GM21786 (cell line): Measurements from ENCODE around the gene FOXF1.

Experiments used
- ATAC-seq: cut with Tn5 transposase; IDR thresholded peaks from one replicate; pipeline ENCODE4 v1.9.1; 2021; ENCODE audit not compliant: unreplicated experiment

FOXF1 gene

DNA sequence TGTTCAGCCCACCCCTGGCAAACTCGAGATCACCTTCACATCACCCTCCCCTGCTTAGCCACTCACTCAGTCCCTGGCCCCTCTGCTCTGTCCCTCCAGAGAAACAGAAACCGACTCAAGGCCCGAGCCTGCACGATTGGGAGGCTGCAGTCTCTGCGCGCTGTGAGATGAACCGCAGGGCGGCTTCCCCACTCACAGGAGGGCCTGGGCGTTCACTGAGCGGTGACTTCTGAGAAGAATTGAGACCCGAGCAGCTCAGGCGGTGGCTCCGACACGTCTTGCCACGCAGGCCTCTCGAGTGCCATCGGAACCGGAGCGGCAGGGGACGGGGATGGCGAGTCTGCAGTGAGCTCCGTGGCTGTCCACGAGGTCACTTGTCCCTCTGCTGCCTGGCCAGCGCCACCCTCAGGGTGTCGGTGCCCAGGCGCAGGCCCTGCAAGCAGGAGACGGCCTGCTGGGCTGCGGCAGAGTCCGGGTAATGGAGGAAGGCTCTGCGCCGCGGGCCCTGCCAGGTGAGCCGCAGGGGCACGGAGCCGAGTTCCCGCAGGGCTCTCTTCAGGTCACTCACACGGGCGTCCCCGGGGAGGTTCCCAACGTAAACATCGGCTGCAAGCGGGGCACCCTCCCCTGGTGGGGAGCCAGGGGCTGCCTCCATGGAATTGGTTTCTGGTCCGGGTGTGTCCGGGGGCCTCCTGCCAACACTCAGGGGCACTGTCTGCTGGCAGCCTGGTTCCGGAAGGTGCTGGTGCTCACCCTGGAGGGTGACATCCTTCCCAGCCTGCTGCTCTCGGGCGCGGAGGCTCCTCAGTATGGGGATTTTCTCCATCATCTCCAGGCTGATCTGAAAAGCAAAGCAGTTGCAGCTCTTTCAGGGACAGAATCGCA, 21.6 kb downstream of the FOXF1 start:
- no peak for ATAC-seq

GRCh38 chr16:86532526-86532815, 22.1 kb downstream of the FOXF1 start:
- ATAC-seq: no peak

DNA sequence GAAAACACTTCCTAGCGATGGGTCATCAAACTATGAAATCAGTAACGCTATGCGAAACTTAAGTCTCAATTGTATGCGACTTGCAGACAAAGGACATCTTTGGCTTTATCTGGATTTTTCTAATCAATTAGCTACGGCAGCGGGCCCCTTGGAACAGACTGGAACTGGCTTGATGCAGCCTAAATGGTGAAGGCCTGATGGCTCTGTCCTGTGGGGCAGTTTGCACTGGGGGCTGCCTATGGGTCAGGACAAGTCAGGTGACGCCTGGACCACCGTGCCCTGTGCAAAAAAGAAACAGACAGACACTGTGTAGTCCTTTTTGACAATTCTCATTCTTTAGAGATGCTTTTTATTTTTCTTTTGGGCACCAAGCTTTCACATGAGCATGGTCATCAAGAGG, 22.7 kb downstream of the FOXF1 start:
- ATAC-seq: no peak

DNA sequence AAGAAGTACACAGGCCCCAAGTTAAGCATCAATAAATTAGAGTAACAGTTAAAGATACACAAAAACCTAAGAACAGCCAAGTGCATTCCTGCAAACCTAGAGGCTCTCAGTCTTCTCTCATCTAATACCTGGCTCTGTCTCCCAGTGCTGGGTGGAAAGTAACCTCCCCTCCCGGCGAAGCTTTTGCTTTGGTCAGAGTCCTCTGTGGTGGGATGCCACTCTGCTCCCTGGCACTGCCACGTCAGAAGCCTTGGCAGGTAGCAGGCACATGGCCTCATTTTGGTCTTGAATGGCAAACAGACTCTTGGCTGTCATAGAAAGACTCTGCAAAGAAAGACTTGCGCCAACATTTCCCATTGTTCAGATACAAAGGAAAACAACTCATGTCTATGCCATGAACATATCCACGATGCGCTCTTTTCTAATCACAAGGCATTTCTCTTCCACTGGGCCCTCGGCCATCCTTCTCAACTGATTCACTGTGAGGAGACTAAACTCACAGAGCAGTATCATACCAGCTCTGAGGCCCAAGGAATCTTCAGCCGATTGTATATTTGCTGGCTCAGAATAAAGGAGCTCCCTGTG, 23.5 kb downstream of the FOXF1 start:
- no peak for ATAC-seq

DNA sequence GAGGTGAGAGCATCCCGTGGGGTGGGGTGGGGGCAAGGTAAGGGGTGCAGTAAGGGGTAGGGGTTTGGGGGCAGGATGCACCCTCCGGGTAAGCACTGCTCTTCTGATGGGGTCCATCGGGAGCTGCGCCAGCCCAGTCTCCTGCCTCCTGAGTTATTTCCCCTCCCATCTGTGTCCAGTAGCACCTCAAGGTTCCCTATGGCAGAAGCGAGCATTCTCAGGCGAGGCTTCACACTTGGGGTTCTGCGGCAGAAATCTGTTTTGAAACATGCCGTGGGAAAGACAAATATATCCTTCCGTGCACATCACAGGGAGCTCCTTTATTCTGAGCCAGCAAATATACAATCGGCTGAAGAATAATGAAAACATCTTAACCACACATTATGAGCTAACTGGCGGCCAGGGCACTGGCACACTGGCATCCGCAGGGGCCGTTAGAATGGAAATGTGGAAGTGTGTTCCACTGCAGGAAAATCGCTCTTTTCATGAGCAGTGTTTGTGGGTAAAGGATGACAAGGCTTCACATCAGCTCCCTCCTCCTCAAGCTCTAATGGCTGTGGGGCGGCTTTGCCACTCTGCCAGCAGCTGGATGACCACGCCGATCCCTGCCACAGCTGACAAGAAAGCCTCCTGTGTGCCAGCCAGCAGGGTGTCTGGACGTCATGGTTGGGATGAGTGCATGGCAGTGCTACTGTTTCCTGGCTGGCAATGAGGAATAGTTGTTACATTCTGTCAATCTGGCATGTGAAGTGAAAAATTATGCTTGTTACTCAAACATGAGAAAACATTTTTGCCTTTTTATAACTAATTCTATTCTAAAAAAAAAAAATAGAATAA, 24.7 kb downstream of the FOXF1 start:
- ATAC-seq: no peak

DNA sequence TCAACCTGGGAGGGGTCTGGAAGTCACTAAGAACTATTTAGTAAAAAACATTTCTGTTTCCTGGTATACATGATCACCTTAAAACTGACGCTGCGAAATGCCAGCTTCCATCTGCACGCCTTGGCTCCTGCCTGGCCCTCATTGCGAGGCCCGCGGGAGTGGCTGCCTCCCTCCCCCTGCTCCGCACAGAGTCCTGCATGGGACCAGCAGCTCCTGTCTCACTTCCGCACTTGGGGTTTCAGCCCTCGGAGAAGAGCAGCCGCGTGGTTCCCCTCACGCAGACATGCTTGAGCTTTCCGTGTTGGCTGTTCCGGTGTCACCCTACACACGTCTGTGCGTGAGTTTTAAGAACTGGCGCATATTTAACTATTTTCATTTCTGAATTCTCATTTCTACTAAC, 26.3 kb downstream of the FOXF1 start:
- no peak for ATAC-seq

GRCh38 chr16:86537486-86537885, 27.2 kb downstream of the FOXF1 start:
- ATAC-seq: no peak

DNA sequence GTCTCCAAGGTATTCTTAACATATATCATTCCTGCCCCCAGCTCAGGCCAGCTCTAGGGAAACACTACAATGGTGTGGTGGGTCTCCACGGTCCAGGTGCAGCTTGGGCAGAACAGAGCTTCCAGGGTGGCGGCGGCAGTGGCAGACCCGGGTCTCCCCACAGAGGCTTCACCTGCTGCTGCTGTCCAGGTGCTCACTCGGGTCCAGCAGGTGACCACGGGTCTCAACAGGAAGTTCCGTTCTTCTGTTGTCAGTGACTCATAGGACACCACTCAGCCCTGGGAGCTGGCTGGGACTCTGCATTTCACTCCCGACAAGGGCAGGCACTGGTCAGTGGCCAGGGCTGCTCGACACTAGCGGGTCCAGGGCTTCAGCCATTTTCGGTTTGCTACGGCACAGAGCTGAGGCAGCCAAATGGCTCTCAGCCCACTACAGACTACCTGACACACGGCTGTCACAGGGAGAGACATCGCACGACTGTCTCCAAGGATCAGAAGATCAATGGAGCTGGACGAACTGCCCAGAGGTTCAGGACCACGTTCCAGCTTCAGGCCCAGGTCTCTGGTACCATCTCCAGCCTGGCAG, 28.0 kb downstream of the FOXF1 start:
- ATAC-seq: no peak

DNA sequence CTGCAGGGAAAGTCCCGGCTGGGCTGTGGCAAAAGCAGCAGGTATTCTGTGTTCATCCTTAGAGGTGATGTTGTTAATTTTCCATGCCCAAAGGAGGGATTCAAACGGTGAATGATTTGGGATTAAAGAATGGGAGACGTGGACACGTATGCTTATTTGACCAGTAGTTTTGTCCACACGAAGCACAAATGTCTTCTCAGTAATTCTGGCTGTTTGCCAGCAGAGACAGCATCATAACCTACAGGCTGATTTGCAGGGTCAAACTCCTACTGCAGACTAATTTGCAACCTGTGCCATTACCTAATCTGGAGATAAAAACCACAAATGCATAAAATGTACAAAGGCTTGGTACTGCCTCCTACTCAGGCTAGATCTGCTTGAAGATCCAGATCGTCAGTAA, 30.6 kb downstream of the FOXF1 start:
- ATAC-seq: no peak

DNA sequence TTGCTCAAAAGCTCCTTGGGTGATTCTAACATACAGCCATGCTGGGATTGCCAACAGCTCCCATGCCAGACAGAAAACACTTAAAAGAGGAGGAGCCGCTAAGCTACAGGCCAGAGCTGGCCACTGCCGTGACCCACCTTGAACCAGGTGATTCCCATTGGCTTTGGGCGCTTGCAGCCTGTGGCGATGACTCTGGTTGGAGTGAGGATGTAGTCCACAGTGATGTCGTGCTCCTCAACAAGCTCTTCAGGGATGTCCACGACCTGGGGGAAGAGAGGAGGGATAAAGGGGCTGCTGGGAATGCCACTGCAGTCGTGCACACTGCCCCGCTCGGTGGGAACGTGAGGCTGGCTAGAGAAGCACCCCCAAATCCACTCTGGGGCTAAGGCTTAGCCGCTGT, 31.2 kb downstream of the FOXF1 start:
- ATAC-seq: no peak

DNA sequence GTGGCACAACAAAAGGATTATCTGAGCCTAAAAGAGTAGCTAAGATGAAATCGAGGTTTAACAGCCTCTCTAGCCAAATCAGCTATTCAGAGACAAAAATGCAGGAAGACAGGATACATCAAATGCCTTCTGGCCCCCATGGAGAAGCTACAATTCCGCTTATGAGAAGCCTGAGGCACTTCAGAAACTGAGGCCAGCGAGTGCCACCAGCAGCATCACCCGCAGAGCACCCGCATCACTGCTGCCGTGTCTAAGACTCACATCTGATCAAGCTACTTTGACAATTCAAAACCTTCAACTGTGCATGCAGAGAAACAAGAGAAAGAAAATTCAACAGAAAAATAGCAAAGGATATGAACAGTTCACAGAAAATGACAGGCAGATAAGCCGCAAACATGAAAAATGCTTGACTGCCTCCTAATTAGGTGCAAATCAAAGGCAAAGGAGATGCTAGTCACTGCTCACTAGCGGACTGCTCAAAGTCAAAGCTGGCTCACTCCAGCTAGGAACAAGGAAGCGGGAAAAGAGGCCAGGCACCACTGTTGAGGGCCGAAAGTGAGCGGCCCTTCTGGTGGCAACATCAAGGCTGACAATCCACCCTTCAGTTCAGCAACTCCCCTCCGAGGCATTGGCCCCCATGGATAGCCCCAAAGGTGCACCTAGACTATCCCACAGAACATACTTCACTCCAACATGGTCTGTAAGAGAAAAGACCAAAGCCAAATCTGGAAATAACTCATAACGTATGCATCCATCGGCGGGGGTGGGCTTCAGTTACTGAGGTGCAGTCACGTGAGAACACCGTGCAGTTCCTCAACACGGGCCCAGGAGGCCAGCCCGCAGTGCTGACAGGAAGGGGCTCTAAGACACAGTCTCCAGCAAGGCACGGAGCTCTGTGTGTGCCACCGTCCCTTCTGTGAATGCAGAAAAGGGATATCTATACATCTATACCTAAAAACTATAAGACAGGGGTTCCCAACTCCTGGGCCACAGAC, 32.7 kb downstream of the FOXF1 start:
- ATAC-seq: no peak

DNA sequence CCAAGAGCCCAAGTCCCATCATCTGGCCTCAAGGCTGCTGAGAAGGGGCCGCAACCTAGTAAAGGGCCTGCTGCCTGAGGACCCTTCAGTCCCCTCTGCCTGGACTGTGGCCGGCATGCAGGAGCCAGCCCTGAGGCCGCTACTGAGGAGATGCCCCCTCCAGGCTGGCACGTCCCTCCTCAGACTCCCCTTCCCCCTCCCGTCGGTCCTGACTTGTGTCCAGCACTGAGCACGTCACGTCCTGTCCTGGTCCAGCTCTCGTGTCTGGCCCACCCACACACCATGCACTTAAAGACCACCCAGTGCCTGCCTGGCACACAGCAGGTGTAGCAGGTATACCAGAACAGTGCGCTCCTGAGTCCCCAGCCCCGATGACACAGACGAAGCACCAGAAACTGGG, 35.2 kb downstream of the FOXF1 start:
- no peak for ATAC-seq

- no peak for ATAC-seq
These were observed 35.8 kb downstream of the FOXF1 start for GRCh38 chr16:86545954-86546637.

- no peak for ATAC-seq
These were observed 36.3 kb downstream of the FOXF1 start for GRCh38 chr16:86546638-86547013.

DNA sequence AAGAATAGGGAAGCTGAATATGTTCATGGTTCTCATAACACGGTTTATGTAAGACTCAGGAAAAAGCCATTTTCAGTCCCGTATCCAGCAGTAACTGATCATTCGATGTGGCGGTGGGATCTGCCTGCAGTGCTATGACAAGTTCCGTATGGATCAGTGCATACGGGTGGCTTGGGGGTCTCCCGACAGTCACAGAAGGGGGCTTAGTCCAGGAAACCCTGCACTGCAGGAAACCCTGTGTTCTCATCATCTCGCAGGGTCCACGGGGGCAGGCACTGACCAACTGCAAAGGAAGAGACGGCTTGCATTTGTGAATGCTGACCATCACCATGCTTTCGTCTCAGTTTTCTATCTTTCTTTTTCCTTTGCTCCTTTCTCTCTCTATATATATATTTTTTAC, 37.0 kb downstream of the FOXF1 start:
- no peak for ATAC-seq

GRCh38 chr16:86549076-86549892, 39.0 kb downstream of the FOXF1 start:
- ATAC-seq: no peak

GRCh38 chr16:86549893-86550190, 39.5 kb downstream of the FOXF1 start:
- no peak for ATAC-seq

- no peak for ATAC-seq
These were observed 40.0 kb downstream of the FOXF1 start for GRCh38 chr16:86550281-86550680.

- no peak for ATAC-seq
These were observed 43.0 kb downstream of the FOXF1 start for GRCh38 chr16:86553356-86553755.
